ENCODE results near the gene S100A3.
"Not testable (repeated sequence)": the region's sequence is repeated elsewhere in the genome, so short reads cannot be mapped to it uniquely, and the experiment has no call there.

The S100A3 gene

DNA sequence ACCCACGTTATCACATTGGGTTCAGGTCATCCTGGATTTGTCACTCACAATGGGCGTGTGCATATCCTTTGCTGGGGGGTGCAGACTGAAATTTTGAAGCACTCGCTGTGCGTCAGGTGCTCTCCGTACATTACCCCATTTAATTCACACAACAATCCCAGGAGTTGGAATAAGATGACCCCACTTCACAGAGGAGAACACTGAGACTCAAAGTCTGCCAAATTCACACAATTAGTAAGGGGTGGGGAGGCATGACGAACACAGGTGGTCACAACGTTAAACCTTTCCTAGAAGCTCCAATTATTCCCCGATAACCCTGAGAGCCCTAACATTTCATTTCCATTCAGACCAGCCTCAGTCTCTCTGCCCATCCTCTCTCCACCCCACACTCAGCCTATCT lies 20.4 kb upstream of the S100A3 start:
- no peak for DNase-seq (ENCODE audit: low read depth)

DNA sequence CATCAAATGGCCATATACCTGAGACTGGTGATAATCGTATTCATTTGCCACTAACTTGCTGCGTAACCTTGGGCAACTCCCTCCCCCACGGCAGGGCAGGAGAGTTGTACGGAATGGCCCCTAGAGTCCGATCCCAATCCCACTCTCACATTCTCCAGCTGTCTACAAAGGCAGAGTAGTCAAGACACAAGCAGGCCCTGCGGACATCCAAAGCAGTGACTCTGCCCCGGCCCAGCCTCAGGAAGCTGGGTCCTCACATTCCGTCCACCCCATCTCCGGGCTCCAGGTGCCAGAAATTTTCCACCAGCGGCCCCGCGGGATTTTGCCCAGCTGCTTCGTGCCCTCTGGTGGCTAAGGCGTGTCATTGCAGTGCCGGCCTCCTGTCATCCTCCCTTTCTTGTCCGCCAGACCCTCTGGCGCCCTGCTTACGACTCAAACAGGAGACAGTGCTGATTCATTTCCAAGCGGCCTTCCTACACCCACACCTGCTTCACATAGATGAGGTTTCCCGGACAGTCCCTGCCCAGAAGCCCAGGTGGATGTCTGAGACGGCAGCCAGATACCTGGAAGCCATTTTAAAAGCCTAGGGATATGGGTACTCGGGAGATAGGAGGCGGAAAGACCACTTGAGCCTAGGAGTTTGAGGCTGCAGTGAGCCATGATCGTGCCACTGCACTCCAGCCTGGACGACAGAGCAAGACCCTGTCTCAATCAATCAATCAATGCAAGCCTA lies 19.5 kb upstream of the S100A3 start:
- peak; percentile 75 for DNase-seq (ENCODE audit: low read depth)

DNA sequence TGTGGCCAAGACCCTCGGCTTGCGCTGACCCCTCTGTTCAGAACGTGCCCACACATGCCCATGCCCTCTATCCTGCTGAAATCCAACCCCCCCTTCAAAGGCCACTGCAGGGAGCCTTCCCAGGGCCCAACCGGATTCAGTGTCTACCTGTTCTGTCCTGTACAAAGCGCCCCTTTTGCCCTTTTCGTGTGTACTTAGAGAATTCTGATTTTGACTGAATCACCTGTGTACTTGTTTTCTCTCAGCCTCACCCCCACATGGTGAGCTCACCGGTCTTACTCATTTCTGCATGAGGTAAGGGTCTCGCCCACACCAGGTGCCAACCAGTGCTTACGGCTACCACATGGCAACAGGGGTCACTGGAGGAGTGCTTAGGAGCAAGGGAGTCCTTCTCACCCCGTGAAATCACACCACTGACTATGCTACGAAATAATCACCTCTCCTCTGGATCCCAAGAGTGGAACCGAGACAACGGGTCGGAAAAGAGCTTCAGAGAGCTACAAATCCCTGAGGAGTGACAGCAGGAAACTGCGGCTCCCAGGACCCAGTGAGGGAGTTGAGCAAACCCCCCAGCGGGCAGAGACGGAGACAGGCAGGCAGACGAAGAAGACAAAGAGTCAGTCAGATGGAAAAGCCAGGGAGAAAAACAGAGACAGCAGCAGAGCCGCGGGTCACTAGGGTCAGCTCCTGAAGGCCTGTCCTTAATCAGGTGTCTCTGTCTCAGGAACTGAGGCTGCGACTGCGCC lies 18.7 kb upstream of the S100A3 start:
- DNase-seq (ENCODE audit: low read depth): no peak

DNA sequence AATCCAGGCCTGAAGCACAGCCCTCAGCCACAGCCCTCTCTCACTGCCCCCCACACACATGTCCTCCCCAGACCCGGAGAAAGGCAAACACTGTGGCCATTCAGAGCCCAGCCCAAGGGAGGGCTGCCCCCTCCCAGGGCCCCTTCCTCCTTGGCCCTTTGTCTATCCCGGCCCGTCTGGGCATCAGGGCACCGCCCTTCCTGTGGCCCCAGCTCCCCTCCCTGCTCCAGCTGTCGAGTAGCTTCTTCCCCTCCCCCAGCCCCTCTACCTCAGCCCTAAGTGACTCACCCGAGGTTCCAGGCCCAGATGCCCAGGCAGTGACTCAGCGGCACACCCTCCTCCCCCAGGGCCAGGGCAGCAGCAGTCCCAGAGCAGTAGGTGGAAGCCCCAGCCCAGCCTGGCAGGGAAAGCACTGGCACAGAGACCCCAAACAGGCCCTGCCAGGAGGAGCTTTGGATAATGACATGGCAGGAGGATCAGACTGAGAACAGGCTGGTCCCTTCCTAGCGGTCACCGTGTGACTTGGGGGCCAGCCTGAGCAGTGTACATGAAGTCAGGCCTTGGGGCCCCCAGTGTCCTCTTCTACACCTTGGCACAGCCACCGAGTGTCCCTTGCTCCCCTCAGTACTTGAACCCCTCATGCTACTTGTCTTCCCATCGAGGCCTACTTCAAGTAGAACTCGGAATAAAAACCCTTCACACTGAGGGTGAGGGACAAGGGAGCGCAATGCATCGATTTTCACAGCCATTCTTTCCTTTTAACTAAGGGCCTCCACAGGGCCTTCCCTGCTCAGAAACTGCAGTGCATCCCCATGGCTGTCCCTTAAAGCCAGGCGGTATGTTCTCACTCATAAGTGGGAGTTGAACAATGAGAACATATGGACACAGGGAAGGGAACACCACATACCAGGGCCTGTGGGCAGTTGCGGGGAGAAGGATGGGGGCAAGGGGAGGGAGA lies 17.6 kb upstream of the S100A3 start:
- peak; percentile 76 for DNase-seq (ENCODE audit: low read depth)

DNA sequence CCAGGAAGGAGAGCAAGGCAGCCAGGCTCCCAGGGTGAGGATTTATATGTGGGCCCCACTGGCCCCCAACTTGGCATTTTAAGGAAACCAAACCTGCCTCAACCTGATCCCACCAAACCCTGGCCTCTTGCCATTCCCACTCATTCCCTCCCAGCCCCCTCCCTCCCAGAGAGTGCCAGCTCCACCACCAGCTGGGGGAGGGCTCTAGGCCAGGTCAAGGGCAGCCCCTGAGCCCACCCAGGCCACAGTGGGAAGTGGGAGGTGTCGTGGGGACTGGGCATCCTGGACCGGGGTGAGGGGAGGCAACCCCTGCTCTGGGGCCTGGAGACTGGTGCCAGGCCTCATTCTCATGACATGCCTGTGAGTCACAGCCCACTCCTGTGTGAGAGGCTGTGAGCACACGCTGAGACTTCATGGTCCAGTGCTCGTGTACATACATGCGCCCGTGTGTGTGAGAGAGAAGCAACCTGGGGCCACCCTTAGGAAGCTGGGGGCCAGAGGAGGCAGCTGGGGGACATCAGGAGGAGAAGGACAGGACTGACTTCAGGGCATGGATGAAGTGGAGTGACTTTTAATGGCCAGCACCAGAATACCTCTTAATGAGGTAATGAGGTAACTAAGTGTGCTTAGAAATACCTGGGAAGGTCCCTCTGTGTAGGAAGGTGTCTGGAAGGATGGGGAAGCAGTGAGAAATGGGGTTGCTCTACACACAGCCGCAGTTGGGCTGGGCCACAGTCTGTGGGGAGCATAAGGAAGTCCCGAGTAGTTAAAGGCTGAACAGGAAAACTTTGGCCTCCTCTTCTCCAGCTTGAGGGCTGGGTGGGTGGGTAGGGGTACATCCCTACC lies 16.7 kb upstream of the S100A3 start, which contains the start of gene S100A2:
Gene S100A2, minus strand, starts transcription at position 316 of the 846 bp plus-strand sequence. CDS start 1,967 bp downstream, outside the sequence.
- DNase-seq (ENCODE audit: low read depth): no peak

DNA sequence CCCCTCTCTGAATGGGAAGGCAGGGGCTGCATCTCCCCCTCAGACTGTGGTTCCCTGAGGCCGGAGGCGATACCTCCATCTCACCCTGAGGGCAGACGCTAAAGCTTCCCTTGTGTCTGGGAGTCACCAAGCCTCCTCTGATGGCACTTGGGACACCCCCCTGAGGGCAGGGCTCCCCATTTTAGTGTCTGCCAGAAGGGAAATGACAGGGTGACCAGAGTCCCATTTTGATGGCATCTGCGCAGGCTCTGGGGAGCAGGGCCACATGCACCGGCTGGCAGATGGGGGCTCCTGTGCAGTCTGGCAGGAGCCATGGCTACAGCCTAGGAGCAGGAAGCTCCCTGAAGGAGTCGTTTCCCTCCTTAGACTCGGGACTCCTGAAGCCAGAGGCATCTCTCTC lies 14.9 kb upstream of the S100A3 start:
- no peak for DNase-seq (ENCODE audit: low read depth)

DNA sequence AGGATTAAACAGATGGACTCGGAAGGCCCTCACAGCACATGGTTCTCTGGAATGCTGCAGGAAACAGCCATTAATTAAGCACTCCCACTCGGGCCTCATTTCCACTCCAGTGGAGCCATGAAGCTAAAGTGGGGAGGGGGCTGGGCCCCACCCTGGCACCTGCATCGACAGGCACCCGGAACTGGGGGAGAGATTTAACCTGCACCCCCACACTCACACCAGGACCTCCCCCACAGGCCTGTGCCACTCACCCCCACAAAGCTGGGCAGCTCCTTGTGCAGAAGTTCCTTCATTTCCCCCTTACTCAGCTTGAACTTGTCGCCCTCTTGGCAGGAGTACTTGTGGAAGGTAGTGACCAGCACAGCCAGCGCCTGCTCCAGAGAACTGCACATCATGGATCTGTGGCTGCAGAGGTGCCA lies 14.4 kb upstream of the S100A3 start:
- no peak for DNase-seq (ENCODE audit: low read depth)

DNA sequence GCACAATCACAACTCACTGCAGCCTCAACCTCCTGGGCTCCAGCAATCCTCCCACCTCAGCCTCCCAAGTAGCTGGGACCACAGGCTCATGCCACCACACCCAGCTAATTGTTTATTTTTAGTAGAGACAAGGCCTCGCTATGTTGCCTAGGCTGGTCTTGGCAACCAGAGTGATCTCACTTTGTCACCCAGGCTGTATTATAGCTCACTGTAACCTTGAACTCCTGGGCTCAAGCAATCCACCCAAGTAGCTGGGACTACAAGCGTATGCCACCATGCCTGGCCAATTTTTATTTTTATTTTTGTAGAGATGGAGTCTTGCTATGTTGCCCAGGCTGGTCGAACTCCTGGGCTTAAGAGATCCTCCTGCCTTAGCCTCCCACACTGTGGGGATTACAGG lies 13.0 kb upstream of the S100A3 start:
- not testable (repeated sequence) for DNase-seq (ENCODE audit: low read depth)

DNA sequence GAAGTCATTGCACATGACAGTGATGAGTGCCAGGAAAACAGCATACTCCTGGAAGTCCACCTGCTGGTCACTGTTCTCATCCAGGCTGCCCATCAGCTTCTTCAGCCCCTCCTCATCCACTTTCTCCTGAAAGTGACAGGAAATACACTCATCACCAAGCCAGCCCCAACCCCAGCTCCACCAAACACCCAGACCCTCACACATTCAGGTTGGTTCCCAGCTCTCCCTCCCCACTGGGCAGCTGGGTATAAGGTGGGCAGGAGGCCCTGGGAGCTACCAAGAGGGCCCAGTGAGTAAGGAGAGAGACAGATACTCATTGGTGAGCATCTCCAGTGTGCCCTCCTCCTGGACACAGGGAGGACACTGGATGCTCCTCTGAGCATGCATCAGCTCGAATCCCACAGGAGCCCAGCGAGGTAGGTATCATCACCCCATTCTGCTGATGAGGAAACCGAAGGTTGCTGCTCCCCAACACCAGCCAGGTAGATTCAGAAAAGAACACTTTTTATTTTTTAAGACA lies 12.5 kb upstream of the S100A3 start:
- no peak for DNase-seq (ENCODE audit: low read depth)

DNA sequence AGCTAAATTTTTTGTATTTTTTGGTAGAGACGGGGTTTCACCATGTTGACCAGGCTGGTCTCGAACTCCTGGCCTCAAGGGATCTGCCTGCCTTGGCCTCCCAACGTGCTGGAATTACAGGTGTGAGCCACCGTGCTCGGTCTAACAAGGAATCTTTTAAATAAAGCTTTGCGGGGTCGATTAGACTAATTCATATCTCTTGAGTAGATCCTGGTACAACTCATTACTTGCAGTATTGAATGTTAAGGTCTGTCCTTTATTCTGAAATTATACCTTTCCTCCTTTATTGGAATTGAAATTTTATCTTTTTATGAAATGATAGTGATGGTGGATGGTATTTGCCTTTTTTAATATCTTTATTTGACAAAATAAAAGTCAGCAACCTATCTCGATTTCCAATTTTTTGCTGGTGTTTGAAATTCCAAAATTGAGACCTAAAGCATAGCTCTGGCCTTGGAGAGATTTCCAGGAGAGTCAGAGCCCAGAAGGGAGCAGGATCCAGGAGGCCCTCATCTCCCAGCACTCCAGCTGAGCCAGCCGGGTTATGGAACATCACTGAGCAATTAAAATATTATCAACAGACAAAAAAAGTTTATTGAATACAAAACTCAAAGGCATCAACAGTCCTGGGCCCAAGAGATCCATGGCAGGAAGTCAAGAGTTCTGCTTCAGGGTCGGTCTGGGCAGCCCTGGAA lies 11.9 kb upstream of the S100A3 start:
- no peak for DNase-seq (ENCODE audit: low read depth)

DNA sequence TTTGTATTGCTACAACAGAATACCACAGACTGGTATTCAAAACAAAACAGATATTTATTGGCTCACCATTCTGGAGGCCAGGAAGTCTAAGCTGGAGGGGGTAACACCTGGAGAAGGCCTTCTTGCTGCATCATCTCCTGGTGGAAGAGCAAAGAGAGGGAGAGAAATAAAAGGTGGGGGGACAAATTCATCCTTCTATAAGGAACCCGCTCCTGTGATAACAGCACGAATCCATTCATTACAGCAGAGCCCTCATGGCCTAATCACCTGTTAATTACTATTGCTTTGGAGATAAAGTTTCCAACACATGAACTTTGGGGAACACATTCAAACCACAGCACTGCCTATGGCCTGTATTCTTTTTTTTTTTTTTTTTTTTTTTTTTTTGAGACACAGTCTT lies 11.2 kb upstream of the S100A3 start:
- DNase-seq (ENCODE audit: low read depth): no peak

DNA sequence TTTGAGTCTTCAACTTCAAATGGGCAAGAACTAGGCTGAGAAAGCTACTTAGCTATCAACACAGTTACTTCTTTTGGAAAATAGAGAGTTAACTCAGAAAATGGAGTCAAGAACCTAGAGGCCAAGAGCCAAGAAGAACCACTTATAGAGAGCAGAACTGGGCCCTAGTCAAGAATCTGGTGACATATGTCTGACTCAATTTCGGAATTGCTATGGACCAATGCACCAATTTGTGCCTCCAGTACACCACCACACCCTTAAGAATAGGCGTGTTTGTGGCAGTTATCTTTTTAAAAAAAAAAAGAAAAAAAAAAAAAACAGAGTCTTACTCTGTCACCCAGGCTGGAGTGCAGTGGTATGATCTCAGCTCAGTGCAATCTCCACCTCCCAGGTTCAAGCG lies 8.8 kb upstream of the S100A3 start:
- DNase-seq (ENCODE audit: low read depth): no peak

DNA sequence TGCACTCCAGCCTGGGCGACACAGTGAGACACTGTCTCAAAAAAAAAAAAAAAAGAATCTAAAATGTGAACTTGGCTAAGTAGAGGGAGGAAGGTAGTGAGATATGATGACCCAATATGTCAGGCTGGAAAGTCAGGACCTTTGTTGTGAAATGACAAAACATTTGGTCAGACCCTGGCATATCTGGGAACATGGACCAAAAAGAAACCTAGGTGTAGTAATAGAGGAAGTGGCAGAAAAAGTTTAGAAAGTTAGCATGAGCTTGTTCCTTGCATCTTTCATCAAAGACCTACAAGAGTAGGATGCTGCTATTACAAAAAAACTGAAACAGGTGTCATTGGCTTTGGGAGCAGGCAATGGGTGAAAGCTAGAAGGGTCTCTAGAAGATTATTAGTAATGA lies 7.3 kb upstream of the S100A3 start:
- no peak for DNase-seq (ENCODE audit: low read depth)

DNA sequence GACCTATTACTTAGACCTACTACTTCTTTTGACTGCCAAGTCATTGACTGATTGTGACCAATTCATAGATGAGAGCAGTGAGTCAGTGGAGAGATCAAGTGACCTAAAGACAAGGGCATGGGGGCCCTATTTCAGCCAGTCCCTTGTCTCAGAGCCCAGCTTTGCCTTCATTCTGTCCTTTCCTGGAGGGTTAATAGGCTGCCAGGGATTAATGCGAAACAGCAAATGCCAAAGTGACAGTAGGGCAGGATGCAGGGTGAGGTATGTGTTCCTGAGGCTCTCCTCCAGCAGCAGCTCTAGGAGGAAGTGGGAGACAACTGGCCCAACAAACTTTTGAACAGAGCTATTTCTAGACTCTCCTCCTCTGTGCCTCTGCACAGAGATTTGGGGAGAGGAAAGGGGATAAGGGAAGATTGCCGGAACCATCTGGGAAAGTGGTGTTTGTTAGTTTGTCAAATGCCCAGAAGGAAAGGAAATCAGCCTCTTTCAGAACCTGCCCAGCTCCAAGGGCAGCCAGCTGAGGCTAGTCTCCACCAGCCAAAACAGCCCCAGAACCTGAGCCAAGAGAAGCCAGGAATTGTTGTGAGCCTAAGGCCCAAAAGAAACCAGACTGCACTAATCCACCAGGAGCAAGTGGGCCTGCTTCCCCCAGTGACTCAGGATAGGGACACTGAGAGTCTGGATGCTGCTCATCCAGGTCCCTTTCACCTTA lies 4.9 kb upstream of the S100A3 start:
- DNase-seq (ENCODE audit: low read depth): no peak

DNA sequence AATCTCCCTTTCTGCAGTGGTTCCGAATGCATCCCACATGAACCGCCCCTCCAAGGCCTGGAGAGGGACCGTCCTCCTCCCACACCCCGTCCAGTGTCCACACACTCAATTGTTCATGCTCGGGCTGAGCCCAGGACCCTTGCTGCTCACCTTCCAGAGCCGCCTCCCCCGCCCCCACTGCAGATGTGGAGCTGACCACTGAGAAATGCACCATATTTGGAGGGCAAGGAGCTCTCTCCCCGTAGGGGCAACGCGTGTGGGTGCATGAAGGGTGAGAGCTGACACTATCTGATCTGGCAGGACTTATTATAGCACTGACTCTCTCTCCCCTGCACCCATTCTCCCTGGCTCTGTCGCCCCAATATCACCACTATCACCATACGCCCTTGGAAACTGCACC lies 4.0 kb upstream of the S100A3 start:
- no peak for DNase-seq (ENCODE audit: low read depth)

DNA sequence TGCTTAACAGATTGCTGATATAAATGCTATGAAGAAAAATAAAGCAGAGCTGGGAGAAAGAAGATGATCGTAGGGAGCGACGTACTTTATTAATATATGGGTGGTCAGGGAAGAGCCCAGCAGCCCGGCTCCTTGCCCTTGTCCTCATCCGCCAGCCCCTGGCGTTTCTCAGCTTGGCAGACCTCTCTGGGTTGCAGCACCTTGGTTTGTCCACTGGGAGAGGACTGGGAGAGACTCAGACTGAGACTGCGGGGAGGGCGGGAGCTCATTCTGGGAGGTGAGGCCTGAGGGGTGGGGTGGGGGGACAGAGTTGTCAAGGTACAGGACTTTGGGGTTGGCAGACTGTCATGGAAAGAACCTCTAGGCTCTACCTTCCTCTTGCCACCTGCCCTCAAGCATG lies 3.3 kb upstream of the S100A3 start:
- no peak for DNase-seq (ENCODE audit: low read depth)

DNA sequence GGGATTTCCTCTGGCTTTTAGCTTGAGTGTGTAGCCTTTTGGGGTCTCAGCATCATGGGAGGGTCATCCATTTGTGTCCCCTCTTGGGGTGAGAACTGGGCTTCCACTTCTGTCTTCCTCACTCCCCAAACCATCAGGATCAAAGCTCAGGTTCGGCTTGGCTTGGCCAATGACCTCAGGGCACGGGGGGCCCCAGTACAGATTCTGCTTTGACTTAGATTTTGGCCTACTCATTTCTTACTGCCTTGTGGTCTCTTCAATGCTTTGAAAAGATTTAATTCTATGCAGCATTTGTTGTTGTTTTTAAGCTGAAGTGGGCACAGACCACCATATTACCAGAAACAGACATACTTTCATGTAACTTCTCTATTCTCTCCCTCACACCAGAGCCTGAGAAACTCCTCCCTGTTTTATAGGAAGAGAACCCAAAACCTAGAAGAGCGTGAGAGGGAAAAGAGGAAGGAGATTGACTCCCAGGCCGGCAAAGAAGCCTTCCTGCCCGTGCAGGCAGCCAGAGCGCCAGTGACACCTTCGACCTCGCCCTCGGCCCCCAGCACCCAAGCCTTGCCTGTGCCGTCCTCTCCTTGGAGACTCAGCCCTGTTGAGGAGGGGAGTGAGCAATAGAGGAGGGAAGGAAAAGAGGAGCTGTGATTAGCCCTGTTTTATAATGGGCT lies 1.9 kb upstream of the S100A3 start:
- DNase-seq (ENCODE audit: low read depth): no peak

DNA sequence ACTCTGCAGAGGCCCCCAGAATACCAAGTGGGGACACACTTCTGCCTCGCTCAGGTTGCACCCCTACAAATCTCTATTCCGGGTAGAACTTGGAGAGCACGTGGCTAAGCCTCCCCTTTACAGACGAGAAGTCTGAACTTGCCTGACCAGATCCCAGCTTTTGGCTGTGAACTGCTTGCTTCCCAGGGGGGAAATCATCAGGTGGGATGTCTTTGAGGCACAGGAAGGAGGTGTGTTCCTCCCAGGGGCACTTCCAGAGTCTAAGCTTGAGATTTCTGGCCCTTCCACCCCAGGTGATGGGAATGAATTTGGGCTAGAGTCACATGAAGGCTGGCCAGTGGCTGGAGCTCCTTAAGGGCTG lies 1.3 kb upstream of the S100A3 start:
- DNase-seq (ENCODE audit: low read depth): no peak

DNA sequence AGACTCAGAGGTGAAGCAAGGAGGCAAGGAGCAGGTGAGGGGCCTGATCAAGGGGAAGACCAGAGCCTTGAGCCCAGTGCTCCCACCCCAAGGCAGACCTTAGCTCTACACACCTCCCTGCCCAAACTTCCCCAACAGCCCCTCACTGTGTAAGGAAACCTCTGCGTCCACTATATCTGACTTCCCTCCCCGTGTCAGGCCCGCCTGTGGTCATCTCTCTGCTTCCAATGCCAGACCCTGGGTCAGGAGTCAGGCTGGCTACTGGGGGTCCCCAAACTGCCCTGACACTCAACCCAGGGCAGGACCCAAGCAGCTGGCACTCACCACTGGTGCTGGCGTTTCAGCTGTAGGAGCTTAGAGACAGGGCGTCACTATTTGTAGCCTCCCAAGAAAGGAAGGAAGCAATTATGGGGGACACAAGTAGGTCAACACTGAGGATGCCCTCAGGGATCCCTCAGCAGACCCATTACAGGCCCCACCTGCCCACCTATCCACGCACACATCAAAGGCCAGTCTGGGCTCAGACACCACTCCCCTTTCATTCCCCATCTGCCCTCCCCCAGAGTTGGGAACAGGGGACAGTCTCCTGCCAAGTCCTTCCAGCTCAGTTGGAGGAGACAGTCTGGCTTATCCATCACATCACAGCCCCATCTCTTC lies 811 bp upstream of the S100A3 start:
- DNase-seq (ENCODE audit: low read depth): no peak
